Measurements from ENCODE around the gene SHISAL1. TPM values are rescaled to one million over a fixed set of nuclear protein-coding genes. Genes with fewer than 3 reads are reported as not detected.

SHISAL1 gene
- polyA plus RNA-seq, 1 donor = 14.9 TPM

DNA sequence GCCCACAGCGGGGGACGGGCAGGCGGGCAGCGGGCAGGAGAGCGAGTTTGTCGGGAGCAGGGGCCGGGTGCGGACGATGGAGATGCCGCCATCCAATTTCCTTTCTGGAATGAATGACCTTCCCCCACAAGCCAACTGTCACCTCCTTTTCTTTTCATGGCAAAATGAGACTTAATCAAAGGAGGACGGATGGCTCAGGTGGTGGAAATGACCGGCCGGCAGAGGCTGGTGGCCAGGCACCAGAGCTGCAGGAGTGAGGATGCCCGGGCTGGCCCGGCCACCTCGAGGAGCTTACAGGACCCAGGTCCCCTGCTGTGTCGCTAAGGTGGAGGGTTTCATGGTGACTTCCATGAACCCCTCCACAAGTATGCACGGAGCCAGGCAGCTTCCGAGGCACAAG lies 11.7 kb downstream of the SHISAL1 start:
- DNase-seq = no peak

DNA sequence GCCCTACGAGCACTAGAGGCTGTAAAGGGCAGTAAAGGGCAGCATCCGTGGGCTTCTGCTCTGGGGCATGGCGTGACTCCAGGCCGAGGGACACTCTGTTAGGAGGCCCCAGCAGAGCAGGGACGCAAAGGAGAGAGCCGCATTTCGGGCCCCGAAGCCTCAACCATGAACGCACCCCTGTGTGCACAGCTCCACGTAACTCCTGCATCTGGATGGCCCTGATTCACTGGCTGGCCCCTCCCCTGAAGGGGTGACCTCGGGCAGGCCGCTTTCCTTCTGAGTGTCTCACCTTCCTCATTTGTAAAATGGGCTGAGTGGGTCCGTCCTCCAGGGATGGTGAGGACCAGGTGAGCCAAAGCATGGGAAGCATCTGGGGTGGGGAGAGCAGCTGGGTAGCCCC lies 13.6 kb downstream of the SHISAL1 start:
- DNase-seq = no peak

DNA sequence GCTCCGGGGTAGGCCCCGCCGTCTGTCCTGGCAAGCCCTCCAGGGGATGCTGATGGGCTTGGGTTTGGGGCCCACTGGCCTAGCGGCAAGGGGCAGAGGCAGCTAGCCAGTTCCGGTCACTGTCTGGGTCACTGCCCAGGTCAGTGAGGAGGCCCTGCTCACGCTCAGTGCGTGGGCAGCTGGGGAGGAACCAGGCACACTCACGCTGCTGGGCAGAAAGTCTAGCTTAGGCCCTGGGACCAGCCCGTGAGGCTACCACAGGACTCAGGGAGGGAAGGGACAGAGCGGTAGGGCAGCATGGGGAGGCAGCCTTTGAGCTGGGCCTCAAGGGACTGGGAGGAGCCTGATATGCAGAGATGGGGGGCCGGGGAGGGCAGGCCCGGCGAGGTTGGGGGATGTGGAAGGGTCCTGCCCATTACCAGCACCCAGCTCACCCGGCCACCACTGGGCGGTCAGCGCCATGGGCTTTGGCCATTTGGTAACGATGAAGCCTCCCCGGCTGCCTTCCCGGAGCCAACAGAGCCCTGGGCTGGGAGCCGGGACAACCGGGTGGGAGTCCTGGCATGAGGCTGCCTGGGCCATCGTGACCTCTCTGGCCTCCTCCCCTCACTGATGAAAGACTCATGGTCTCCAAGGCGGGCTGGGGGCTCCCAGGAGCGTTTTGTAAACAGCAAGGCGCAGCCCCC lies 14.2 kb downstream of the SHISAL1 start:
- no peak for DNase-seq

DNA sequence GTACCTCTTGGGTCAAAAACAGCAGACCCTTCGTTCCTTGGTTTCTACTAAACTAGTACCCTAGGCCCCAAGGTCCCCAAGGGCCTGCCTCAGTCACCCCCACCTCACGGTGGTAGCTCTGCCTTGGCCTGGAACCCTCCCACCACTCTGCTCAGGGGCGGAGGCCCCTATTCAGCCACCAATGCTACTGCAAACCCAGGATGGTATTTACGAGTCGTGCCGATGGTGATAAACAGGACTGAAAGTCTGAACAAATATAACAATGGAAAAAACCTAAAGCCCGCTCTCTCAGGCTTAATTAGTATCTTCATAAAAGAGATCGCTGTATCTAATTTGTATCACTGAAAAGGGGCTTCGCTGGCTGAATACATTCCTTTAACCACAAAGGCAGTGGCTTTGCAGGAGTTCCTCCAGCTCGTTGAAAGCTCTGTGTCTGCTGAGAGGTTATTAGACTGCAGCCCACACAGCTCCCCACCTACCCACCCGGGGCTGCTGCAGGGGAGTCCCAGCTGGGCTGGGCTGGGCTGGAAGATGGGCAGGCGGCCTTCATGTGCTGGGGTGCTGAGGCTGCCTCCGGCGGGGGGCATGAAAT lies 15.2 kb downstream of the SHISAL1 start:
- no peak for DNase-seq

DNA sequence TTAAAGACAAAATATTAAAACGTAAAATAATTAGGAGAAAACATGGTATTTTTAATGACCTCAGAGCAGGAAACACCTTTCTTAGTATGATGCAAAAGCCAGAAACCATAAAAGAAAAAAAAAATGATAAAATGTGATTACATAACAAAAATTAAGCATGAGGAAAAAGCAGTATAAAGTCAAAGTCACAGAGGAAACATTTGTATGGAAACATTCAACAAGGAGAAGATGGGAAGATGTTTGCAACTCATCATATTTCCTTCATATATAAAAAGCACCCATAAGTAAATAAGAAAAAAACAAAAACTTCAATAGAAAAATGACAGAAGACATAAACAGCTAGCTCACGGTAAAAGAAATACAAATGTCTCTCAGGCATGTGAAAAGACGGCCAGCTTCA lies 17.3 kb downstream of the SHISAL1 start:
- no peak for DNase-seq

DNA sequence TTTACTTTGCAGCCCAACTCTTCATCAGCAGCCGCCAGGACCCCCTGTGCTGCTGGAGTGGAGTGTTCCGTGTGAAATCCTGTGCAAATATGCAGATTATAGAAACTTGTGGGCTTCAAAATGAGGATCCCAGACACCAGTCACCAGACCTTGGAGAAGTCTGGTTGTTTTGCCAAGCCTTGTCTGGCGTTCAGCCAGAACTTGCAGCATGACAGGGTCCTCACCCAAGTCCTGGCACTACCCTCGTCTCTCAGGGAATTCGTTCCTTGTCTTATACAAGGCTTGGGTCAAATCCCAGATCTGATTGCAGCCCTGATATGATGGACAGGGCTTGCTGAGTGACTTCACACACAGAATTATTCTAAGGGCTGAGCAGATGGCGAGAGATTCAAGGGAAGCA lies 18.9 kb downstream of the SHISAL1 start:
- DNase-seq = no peak

DNA sequence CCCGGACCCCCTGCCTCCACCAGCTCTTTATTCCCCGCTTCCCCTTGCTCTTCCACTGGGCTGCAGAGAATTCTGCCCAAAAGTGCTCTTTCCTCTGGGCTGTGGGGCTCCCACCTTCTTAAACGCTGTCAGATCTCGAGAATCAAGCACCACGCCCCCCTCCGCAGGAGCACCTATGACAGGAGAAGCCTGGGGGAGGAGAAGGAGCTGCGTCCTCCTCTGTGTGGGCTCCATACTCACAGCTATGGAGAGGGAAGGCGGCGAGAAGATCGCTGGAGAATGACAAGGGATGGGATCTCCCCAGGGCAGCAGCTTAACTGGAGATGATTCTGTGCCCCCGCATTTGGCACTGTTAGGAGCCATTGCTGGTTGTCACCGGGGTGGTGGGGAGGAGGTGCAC lies 19.7 kb downstream of the SHISAL1 start:
- DNase-seq = no peak

DNA sequence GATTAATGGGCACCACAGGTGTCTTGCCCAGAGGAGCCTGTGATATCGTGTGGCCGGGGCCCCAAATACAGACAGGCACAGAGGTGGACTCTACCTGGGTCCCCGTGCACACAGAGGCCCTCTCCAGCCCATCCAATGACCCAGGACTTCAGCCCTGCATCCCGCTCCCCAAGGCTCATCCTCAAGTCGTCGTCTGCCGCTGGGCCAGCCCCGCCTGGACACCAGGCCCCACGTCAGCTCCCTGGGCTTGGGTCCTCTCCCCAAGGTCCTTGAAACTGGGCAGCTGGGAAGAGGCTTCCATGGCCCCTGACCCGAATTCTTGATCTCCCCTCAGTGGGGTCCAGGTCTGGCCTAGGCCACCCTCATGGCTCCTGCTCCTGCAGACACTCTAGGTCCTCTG lies 20.2 kb downstream of the SHISAL1 start:
- no peak for DNase-seq

DNA sequence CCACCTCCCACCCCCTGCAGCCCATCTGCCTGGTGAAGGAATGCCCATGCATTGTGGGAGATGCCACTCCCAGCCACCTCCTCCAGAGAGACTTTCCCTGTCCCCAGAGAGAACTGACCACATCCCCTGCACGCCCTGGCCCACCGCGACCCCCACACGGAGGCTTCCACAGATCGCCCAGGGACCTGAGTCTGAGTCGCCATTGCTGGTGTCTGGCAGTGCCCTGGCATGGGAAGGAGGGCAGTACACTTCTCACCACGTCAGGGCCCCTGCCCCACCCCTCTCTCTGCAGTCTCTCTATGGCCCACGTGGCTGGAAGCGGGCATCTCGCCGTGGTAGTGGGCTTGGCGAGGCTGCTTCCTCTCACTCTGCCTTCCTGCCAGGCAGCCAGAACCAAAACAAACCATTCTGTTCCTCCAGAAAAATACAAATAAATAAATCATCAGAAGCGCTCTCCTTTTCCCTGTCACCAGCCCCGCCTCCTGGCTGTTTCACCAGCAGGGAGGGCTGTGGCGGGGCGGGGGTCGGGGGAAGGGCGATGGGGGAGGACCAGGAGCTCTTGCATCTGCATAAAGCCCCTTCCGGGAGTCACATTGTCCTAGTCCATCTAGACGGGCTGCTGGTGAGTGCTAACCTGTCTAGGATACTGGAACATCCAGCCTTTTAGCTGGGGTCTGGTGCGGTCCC lies 20.9 kb downstream of the SHISAL1 start:
- no peak for DNase-seq

DNA sequence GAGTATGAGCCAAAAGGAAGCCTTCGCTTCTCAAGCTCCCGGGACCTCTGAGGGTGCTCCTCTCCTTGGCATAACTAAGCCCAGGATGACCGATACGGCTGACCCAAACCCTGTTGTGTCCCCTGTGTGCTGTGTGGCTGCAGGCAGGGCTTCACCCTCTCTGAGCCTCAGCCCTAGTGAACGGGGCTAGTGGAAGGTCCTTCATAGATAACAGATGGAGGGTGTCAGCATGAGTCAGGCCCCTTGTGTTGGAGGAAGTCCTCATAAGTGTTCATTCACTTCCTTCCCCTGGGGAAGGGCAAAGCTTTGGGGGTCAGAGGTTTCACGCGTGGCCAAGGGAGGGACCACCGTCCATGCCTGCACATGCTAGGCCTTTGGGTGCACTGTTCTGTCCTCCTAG lies 21.5 kb downstream of the SHISAL1 start:
- DNase-seq = no peak

DNA sequence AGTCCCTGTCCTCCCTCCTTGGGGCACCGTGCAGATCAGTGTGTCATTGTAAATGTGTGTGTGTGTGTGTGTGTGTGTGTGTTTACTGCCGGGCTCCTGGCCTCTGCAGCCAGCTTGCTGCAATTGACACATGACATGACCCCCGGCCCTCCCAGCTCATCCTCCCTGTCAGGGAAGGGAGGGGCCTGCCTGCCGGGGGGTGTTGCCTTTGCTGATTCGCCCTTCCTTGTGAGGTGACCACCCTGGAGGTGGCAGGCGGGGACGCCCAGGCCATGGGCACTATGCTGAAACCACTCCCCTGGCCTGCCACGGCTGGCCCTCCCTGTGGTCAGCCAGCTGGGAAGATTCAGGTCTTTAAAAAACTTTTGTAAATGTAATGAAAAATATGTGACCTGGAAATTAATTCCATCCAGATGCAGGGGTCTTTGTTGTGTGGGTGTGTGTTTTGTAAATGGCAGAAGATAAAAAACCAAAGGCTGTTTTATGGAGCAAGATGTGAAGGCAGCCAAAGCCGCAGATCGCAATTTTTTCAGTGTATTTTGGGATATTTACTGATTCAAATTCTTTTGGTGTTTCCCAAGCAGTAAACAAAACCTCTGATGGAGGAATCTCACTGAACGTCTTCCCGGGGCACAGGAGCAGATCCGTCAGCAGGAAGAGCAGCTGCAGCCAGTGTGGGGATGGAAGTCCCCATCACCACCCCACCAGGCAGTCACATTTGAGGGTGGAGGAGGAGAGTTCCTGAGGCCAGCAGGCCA lies 23.2 kb downstream of the SHISAL1 start:
- no peak for DNase-seq

DNA sequence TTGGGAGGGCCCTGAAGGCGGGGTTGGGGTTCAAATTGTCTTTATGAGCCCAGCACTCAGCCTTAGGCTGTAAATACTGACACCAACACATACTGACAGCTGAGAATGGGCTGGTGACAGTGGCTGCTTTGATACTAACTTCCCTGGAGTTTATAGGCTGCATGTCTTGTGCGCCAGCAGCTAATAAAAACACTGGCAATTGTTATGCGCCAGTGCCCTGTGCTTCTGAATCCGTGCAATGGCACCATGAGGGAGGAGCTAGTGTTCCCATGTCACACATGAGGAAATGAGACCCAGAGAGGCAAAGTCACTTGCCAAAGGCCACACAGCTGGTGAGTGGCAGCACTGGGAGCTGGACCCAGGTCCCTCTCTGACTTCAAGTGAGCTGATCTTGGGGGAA lies 23.8 kb downstream of the SHISAL1 start:
- no peak for DNase-seq

DNA sequence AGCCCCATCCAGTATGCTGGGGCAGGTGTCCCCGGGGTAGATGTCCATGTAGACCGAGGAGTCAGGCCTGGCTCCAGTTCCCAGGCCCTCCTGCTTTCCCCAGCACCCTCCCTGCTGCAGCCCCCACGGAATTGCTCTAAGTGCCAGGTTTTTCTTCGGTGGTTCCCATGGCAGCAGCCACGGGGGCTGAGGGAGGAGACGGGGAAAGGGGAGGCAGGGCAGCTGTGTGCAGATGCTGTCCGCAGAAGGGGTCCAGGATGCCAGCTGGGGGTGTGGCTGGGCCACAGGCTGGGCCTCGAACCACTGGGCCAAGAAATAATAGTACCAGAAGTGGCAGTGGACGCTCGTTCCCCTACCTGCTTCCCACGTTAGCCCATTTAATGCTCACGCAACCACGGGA lies 25.0 kb downstream of the SHISAL1 start:
- no peak for DNase-seq

DNA sequence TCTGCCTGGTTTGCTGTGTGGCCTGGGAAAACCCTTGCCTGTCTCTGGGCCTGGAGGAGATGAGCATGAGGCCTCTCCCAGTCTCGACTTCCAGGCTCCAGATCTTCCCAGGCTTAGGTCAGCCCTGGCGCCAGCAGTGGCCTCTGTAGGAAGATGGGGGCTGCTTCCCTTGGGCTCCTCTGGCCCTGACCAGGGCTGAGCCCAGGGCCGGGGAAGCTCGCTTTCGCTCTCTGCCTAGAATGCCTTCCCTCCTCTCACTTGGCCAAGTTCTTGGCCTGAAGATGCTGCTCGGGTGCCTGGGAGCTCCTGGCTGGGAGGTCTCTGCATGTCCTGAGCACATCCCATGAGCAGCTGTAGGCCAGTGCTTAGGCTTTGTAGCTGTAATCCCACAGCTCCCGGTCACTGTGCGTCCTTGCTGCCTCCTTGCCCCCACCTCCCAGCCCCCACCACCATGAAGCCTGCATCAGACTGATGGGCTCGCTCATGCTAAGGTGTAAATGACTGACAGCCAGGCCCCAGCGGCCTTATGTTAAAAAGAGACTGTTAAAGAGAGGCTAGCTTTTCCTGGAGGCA lies 25.5 kb downstream of the SHISAL1 start:
- no peak for DNase-seq

DNA sequence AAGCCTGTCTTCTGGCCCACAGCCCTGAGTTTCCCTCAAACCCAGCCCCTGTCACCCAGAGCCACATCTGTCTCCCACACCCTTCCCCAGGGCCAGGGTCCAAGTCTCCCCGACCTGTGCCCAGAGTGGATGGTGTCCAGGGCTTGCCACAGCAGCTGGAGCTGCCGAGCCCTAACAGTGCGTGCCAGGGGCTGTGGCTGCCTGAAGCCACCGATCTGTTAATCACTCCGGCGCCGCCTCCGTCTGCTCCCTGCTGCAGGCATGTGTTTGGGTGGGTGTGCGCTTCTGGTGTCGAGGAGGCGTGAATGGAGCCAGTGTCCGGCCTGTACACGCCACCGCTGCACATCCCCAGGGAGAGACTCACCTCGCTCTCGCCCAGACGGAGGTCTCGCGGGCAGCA lies 26.1 kb downstream of the SHISAL1 start:
- DNase-seq = no peak

DNA sequence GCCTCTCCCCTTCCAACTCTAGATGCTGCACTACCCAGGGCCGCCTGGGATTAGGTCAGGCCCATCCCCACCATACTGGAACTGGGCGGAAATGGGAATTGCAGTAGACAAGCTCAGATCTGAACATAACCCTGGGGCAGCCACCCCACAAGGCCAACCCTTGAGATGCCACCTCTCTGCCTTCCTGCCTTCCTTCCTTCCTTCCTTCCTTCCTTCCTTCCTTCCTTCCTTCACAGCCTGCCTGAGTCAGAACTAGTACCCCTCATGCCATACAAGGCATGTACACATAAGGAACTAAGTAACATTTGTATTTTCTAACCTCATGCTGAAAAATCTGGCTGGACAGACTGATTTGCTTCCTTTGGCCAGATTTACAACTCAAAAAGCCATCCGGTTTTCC lies 28.0 kb downstream of the SHISAL1 start:
- DNase-seq = no peak

DNA sequence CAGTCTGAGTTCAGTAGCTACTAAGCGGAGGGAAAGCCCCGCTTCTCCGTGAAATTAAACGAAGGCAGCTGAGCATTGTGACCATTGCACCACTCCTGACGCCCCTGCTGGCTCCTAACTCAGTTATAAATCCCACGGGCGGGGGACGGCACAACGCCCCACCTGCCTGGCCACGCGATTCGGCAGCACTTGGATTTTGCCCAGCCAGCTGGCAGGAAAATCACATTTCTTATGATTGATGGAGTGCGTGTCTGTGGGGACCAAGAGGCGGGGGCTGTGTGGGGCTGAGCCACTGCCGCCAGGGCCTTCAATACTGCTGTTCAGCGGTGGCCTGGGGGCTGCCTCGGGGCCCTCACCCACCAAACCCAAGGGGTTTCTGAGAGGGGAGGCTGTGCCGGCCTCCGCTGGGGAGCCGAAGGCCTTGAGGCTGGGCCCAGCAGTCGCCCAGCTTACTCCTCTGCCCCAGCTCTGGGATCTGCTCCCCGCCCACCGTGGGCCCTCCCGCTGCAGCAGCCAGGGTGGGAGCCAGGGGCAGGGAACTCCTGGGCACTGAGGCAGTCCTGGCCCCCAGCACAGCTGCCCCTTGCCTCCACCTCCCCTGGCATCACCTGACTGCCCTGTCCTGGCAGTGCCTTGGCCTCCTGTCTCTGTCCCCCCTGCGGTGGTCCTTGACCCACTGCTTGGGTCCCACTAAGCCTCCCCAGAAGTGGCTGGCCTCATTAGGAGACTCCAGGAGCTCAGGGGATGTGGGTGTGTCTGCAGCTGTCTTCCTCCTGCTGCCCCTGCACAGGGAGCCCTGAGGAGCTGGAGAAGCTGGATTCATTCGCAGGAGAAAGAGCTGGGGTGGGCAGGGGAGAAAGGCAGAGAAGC lies 30.7 kb downstream of the SHISAL1 start:
- no peak for DNase-seq

DNA sequence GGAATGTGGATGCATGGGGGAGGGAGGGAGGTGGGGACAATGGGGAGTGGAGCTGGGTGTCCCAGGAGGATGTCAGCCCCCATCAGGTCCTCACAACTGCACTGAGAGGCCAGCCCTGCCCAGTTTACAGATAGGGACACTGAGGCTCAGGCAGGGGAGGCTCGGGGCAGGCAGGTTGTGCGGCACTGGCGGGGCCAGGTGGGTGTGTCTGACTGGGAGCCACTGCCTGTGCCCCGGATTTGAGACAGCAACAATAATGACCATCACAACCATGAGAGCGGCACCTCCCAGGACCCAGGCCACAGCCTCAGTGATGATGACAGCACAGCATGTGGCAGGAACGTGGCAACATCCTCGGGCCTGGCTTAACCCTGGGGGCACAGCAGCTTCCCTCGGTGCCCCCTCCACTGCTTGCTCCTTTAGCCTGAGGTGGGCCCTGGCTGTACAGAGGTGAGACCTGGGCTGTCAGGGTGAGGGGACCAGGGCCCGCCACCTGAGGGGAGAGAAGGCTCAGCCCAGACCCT lies 32.0 kb downstream of the SHISAL1 start:
- DNase-seq = no peak

DNA sequence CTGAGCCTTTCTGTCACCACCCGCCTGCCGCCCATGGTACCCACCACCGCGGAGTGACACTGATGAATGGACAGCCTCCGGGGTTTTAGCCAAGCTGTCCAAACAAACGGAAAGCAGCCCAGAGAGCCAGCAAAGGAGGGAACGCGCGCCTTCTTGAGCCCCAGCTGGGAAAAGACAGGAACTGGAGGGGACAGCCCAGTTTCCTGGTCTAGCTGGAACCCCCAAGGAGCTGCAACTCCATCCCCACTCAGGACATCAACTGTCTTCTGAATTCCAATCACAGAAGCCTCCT lies 33.7 kb downstream of the SHISAL1 start:
- no peak for DNase-seq

DNA sequence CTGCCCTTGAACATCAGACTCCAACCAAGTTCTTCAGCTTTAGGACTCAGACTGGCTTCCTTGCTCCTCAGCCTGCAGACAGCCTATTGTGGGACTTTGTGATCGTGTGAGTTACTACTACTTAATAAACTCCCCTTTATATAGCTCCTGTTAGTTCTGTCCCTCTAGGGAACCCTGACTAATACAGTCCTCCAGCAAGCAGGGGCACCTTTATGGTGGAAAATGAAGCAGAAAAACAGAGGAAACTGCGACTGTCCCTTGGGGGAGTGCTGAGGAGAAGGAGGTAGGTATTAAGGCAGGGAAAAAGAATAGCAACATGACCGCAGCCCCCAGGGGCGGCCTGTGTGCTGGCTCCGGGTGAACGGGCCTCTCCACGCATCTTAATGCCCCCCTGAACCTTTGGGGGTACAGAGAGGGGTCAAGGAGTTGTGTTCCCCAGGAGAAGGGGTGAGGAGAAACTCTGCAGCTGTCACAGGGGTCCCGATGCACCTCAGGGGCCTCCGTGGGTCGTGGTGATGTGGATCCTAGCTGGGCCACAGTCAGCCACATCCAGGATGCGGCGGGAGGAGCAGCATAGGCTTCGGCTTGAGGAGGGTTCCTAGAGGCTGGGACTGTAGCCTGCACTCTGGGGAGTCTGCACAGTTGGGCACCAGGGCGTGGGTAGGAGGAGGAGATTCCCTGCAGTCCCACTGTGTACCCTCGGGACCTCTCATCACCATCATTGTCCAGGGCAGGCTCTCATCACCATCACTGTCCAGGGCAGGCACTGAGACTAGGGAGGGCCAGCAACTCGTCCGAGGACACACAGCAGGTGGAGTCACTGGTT lies 34.3 kb downstream of the SHISAL1 start:
- DNase-seq = no peak
